ENCODE measurements around the gene PRKCA. TPM values are rescaled to one million over a fixed set of nuclear protein-coding genes. Genes with fewer than 3 reads are reported as not detected.
A peak's percentile ranks its signal among the peaks of the same experiment; 100 is the strongest.
"Not testable (repeated sequence)": the region's sequence is repeated elsewhere in the genome, so short reads cannot be mapped to it uniquely, and the experiment has no call there.

The PRKCA gene
- total RNA-seq, 2 experiments from 2014 or later, result 63.1 to 68.9 TPM

DNA sequence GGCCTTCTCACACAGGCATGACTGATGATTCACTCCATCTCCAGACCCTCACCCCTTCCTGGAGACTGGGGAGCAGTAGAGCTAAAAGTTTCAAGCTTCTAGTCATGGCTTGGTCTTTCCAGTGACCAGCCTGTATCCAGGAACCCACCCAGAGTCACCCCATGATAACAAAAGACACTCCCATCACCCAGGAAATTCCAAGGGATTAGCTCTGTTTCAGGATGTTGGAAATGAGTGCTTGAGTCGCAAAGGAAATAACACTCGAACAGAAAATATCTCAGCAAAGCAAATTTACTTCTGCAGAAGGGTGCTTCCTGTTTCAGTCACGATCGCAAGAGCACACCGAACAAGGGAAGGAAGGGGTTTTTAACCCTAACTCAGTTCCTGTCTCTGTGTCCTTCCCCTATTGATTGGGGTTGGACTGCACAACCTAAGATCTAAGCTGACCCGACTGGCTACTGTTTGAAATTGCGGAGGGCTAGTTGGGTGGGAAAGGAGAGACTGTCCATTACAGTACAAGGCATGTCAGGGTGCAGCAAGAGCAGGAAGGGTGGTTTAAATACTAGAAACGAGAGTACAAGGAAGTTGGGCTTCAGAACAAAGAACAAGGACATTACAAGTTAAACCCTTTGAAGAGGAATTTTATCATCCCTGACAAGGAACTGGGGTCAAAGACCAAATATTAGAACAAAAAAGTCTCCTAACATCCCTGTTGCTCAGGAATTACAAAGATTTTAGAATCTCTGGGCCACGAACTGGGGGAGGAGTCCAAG, 308.1 kb downstream of the PRKCA start:
- H3K4me3 Mint-ChIP-seq, result no peak overlapping the region
- no peaks in the 10 kb centered on the region for H3K27me3 Mint-ChIP-seq
- H3K27ac Mint-ChIP-seq, result peak overlapping the region; percentile 43
- peaks cover 45% of the 10 kb centered on the region for H3K36me3 Mint-ChIP-seq
- ATAC-seq (no peak), DNase-seq (no peak)
- peaks cover 25% of the 10 kb centered on the region for H3K9me3 Mint-ChIP-seq (ENCODE audit: low read depth)
- CTCF ChIA-PET, result no interaction called here
- H3K4me1 Mint-ChIP-seq, result peaks cover 15% of the 10 kb centered on the region

- CTCF ChIA-PET, result no interaction called here
- H3K27ac Mint-ChIP-seq, result no peak overlapping the region
- no peaks in the 10 kb centered on the region for H3K27me3 Mint-ChIP-seq
- H3K9me3 Mint-ChIP-seq (ENCODE audit: low read depth), result peaks cover 25% of the 10 kb centered on the region
- H3K4me1 Mint-ChIP-seq, result peaks cover 17% of the 10 kb centered on the region
- no peak overlapping the region for H3K4me3 Mint-ChIP-seq
- peaks cover 47% of the 10 kb centered on the region for H3K36me3 Mint-ChIP-seq
- DNase-seq (no peak), ATAC-seq (no peak)
These were observed 309.0 kb downstream of the PRKCA start for GRCh38 chr17:66611397-66611796.

DNA sequence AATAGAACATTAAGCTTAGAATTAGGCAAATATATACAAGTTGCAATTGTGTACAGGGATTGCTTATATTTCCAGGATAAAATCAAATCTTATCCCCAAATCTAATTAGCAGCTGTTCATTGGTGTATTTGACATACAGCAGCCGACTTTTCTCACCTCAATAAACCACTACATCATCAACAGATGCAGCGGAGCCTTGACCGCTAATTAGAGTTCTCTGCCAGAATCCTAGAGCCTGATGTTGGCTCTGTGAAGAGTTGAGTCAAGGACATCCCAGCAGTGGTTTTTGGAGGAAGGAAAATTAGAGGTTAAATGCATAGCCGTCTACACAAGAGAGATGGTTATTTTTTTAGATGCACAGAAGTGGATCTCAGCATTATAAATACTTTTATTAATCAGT, 310.6 kb downstream of the PRKCA start:
- peaks cover 43% of the 10 kb centered on the region for H3K36me3 Mint-ChIP-seq
- ATAC-seq (no peak), DNase-seq (no peak)
- no peaks in the 10 kb centered on the region for H3K27me3 Mint-ChIP-seq
- H3K4me3 Mint-ChIP-seq, result no peak overlapping the region
- CTCF ChIA-PET, result interaction anchor here (0.5 kb wide), 1 partner anchor 763 kb away, joined by 3 read pairs; no protein-coding TSS in a partner anchor
- peaks cover 28% of the 10 kb centered on the region for H3K4me1 Mint-ChIP-seq
- no peak overlapping the region for H3K27ac Mint-ChIP-seq
- H3K9me3 Mint-ChIP-seq (ENCODE audit: low read depth), result peaks cover 25% of the 10 kb centered on the region

GRCh38 chr17:66614469-66614868, 312.1 kb downstream of the PRKCA start:
- peaks cover 30% of the 10 kb centered on the region for H3K36me3 Mint-ChIP-seq
- H3K4me3 Mint-ChIP-seq, result no peak overlapping the region
- no peak for DNase-seq
- no peak overlapping the region for H3K27ac Mint-ChIP-seq
- H3K4me1 Mint-ChIP-seq, result peaks cover 27% of the 10 kb centered on the region
- no peak for ATAC-seq
- no peaks in the 10 kb centered on the region for H3K27me3 Mint-ChIP-seq
- CTCF ChIA-PET, result no interaction called here
- H3K9me3 Mint-ChIP-seq (ENCODE audit: low read depth), result peaks cover 18% of the 10 kb centered on the region

- H3K27me3 Mint-ChIP-seq, result no peaks in the 10 kb centered on the region
- H3K27ac Mint-ChIP-seq, result no peak overlapping the region
- DNase-seq (no peak), ATAC-seq (no peak)
- CTCF ChIA-PET, result no interaction called here
- H3K4me1 Mint-ChIP-seq, result peaks cover 23% of the 10 kb centered on the region
- H3K9me3 Mint-ChIP-seq (ENCODE audit: low read depth), result no peaks in the 10 kb centered on the region
- H3K36me3 Mint-ChIP-seq, result peaks cover 9% of the 10 kb centered on the region
- H3K4me3 Mint-ChIP-seq, result no peak overlapping the region
These were observed 316.8 kb downstream of the PRKCA start for GRCh38 chr17:66619206-66619605.

GRCh38 chr17:66620528-66620927, 318.1 kb downstream of the PRKCA start:
- Mint-ChIP-seq H3K4me1 (peaks cover 18% of the 10 kb centered on the region), H3K27me3 (no peaks in the 10 kb centered on the region), H3K4me3 (no peak overlapping the region), H3K36me3 (peaks cover 7% of the 10 kb centered on the region), H3K27ac (no peak overlapping the region), H3K9me3 (ENCODE audit: low read depth) (no peaks in the 10 kb centered on the region)
- DNase-seq, result no peak
- ATAC-seq, result no peak
- CTCF ChIA-PET, result no interaction called here

DNA sequence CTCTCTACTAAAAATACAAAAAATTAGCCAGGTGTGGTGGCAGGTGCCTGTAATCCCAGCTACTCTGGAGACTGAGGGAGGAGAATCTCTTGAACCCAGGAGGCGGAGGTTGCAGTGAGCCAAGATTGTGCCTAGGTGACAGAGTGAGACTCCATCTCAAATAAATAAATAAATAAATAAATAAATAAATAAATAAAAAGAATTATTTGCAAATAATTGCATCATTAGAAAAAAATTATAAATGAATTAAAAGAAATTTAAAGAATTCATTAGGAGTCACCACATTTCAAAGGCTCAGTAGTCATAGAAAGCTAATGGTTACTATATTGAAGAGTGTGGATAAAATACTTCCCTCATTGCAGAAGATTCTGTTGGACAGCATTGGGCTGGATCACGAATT, 322.2 kb downstream of the PRKCA start:
- CTCF ChIA-PET, result interaction anchor here (0.8 to 1.2 kb wide), 2 partner anchors 8 to 58 kb away, joined by 3 read pairs; no protein-coding TSS in a partner anchor
- H3K36me3 Mint-ChIP-seq; H3K4me1 Mint-ChIP-seq; H3K27me3 Mint-ChIP-seq; H3K27ac Mint-ChIP-seq; H3K4me3 Mint-ChIP-seq; DNase-seq; H3K9me3 Mint-ChIP-seq (ENCODE audit: low read depth); ATAC-seq: not testable (repeated sequence)

DNA sequence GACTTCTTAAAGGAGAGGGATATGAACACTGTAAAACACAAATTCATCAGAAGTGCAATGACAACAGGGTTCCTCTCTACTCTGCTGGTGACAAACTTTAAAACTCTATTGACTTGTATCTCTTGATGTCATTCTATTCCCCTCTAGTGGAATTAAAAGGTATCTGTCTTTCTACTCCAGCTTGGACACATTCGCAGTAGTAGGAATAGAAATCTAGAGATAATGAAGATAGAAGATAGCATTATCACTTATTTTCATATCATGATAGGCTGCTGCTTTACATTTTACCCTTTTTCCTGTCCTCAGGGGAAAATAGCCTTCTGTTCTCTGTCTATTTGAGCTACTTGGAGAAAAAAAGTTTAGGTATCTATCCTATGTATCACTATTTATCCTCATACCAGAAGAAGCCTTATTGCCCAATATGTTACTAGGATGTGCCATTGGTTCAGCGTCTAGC, 322.9 kb downstream of the PRKCA start:
- Mint-ChIP-seq H3K9me3 (ENCODE audit: low read depth) (no peaks in the 10 kb centered on the region), H3K4me3 (no peak overlapping the region), H3K27ac (no peak overlapping the region), H3K27me3 (no peaks in the 10 kb centered on the region), H3K4me1 (peaks cover 5% of the 10 kb centered on the region), H3K36me3 (peaks cover 6% of the 10 kb centered on the region)
- DNase-seq (no peak), ATAC-seq (peak; percentile 53)
- CTCF ChIA-PET, result interaction anchor here (1.2 kb wide), 1 partner anchor 58 kb away, joined by 3 read pairs; no protein-coding TSS in a partner anchor

DNA sequence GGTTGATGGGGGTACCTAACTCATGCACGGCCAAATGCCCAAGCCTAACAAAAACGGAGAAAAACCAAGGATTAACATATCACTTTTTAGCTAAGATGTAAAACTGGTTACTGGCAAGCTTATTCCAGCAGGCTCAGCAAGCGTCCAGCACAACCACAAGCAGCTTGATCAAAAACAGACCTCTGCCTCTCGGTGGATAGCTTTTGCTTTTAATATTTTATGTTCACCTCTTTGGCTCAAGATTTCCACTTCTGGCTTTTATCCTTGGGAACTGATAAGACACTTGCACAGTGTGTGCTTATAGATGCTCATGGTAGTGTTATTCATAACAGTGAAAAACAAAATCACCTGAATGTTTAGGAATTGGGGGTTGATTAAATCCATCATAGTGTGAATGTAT, 325.6 kb downstream of the PRKCA start:
- DNase-seq, result no peak
- Mint-ChIP-seq H3K27me3 (no peaks in the 10 kb centered on the region), H3K9me3 (ENCODE audit: low read depth) (no peaks in the 10 kb centered on the region), H3K27ac (no peak overlapping the region), H3K4me1 (peaks cover 12% of the 10 kb centered on the region), H3K4me3 (no peak overlapping the region), H3K36me3 (peaks cover 3% of the 10 kb centered on the region)
- CTCF ChIA-PET, result no interaction called here
- ATAC-seq, result no peak

- Mint-ChIP-seq H3K9me3 (ENCODE audit: low read depth) (no peaks in the 10 kb centered on the region), H3K4me1 (peaks cover 27% of the 10 kb centered on the region), H3K27ac (no peak overlapping the region), H3K4me3 (no peak overlapping the region), H3K27me3 (no peaks in the 10 kb centered on the region), H3K36me3 (peaks cover 3% of the 10 kb centered on the region)
- CTCF ChIA-PET, result interaction anchor here (1.0 to 1.2 kb wide), 2 partner anchors 63 to 374 kb away, joined by 3 read pairs; no protein-coding TSS in a partner anchor
- ATAC-seq (no peak), DNase-seq (no peak)
These were observed 327.3 kb downstream of the PRKCA start for GRCh38 chr17:66629762-66630161.

- H3K4me1 Mint-ChIP-seq, result peaks cover 32% of the 10 kb centered on the region
- no peak overlapping the region for H3K27ac Mint-ChIP-seq
- H3K36me3 Mint-ChIP-seq, result peaks cover 3% of the 10 kb centered on the region
- H3K27me3 Mint-ChIP-seq, result no peaks in the 10 kb centered on the region
- DNase-seq (no peak), ATAC-seq (no peak)
- H3K4me3 Mint-ChIP-seq, result no peak overlapping the region
- CTCF ChIA-PET, result interaction anchor here (1.1 to 1.2 kb wide), 2 partner anchors 11 to 64 kb away, joined by 3 read pairs; no protein-coding TSS in a partner anchor
- no peaks in the 10 kb centered on the region for H3K9me3 Mint-ChIP-seq (ENCODE audit: low read depth)
These were observed 328.0 kb downstream of the PRKCA start for GRCh38 chr17:66630379-66630778.

- H3K4me3 Mint-ChIP-seq, result no peak overlapping the region
- ATAC-seq (no peak), DNase-seq (no peak)
- H3K36me3 Mint-ChIP-seq, result peaks cover 3% of the 10 kb centered on the region
- H3K4me1 Mint-ChIP-seq, result peaks cover 36% of the 10 kb centered on the region
- no peak overlapping the region for H3K27ac Mint-ChIP-seq
- no peaks in the 10 kb centered on the region for H3K9me3 Mint-ChIP-seq (ENCODE audit: low read depth)
- H3K27me3 Mint-ChIP-seq, result no peaks in the 10 kb centered on the region
- CTCF ChIA-PET, result interaction anchor here (1.1 kb wide), 1 partner anchor 10 kb away, joined by 3 read pairs; no protein-coding TSS in a partner anchor
These were observed 328.5 kb downstream of the PRKCA start for GRCh38 chr17:66630828-66631472.

DNA sequence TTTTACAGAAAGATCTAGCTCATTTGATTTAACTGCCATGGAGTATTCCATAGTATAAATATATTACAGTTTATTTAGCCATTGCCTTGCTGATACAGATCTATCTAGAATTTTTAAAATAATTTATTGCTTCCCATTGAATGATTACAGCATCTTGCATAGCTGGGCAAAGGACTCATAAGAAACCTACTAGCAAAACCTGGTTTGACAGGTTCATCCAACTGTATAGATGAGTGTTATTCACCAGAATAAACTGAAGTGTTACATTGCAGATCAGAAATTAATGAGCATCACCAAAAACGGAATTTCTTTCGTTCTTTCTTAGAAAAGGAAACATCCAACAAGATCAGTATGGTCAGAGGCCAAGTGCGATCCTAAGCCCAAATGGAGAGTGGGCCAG, 330.3 kb downstream of the PRKCA start:
- peaks cover 39% of the 10 kb centered on the region for H3K4me1 Mint-ChIP-seq
- H3K27me3 Mint-ChIP-seq, result no peaks in the 10 kb centered on the region
- ATAC-seq (no peak), DNase-seq (no peak)
- H3K27ac Mint-ChIP-seq, result peak overlapping the region; percentile 79
- CTCF ChIA-PET, result interaction anchor here (0.6 to 2.5 kb wide), 5 partner anchors 12 to 219 kb away, joined by 3 to 6 read pairs (median 3); no protein-coding TSS in a partner anchor
- H3K4me3 Mint-ChIP-seq, result no peak overlapping the region
- peaks cover 3% of the 10 kb centered on the region for H3K36me3 Mint-ChIP-seq
- no peaks in the 10 kb centered on the region for H3K9me3 Mint-ChIP-seq (ENCODE audit: low read depth)

All from activated CD8-positive, alpha-beta memory T cell treated with anti-CD3 and anti-CD28 coated beads, Interleukin-2, amount 10 ng/mL, durations not matched to agents 7 days and 5 days (primary cell).